Ecto neural progenitor cell (in vitro differentiated cells): ENCODE data around the gene PIP5K1C.

Source experiments
- DNase-seq: peaks from one replicate; pipeline ENCODE4 v3.0.0-alpha.2; 2018; ENCODE audit warnings: low spot score

The PIP5K1C gene

DNA sequence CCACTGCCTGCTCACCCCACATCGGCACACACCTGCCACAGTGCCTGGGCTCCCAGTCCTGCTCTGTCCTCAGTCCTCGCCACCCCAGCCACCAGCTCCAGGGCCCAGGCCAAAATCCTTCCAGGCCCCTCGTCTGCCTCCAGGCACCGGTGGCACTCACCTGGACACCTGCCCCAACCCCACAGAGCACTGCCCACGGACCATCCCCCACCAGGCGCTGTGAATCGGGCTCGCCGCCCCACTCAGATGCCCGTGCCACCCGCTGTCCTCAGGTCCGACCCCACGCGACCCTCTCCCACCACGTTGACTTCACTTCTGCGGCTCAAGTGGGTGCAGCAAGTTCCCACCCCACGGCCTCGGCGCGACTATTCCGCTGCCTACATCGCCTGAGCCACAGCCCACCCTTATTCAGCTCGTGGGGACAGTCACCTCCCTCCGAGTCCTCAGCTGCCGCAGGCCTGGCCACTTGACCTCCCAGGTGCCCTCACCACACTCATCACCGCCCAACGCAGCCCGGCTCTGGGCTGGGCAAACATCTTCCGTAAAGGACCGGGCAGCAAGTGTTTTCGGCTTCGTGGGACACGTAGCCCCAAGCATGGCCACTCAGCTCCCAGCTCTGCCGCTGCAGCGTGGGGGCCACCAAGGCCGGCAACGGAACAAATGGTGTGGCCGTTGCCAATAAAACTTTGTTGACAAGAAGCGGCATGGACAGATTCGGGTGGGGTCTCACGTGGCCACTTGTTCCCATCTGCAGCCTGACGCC, 5.7 kb downstream of the PIP5K1C start:
- DNase-seq: no peak

DNA sequence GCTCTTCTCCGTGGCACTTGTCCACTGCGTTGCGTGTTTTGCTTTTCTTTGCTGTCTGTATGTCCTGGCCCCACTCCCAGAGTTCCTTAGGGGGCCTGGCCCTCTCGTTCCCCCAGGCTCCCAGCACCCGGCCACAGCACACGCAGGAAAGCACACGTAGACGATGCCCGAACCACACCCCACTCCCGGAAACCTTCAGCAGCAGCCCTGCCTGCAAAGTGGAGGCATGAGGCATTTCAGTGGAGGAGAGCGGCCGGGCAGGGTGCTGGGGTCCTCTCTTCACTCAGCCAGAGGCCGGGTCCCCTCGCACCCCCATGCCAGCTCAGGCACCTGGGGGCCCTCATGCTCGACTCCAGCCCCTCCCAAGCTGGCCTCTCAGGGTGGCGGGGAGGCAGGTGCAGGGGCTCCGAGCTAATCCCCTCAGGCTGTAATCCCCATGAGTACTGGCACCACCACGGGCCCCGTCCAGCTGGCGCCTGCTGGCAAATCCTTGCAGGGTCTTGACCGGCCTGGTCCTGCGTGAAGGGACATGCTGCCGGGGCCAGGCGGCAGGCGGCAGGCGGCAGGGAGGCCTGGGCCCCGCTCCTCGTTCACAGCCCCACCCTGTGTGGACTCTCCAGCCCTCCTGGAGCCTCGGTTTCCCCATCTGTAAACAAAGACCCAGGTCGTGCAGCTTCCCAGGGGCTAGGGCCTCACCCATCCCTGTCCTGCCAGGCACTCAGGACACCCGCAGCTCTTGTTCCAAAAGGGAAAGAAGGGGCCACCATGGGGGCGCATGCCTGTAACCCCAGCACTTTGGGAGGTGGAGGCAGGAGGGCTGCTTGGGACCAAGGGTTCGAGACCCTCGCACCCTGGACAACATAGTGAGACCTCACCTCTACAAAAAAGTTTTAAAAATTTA, 7.0 kb downstream of the PIP5K1C start:
- no peak for DNase-seq

DNA sequence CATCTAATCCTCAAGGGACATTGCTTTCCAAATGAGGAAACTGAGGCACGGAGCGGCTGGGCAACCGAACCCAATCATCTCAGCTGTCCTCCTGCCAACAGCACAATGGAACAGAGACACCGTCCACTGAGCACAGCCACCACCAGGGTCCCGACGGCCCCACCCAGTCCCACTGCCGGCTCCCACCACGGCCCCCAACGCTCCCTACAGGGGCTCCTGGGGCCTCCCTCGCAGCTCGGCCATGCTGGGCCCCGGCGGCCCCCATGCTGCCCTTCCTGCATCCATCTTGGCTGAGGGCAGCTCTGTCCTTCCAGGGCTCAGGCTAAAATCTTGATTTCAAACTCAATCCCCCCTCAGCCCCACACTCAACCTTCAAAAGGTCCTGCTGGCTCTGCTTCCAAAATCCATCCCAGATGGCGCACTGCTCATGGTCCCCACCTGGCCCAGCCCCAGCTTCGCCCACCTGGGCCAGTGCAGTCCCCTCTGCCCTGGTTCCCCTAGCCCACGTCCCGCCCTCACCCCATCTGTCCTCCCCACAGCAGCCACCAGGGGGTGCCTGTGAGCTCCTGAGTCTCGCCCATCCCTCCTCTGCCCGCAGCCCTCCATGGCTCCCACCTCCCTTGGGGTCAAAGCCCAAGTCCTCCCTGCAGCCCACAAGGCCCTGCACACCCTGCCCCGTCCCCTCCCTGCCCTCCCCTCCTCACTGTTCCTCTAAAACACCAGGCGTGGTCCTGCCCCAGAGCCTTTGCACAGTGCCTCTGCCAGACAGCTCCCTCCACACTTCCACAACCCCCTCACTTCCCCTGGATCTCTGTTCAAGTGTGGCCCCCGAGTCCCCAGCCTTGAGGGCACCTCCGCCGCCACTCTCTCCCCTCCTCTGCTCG, 7.9 kb downstream of the PIP5K1C start:
- no peak for DNase-seq

DNA sequence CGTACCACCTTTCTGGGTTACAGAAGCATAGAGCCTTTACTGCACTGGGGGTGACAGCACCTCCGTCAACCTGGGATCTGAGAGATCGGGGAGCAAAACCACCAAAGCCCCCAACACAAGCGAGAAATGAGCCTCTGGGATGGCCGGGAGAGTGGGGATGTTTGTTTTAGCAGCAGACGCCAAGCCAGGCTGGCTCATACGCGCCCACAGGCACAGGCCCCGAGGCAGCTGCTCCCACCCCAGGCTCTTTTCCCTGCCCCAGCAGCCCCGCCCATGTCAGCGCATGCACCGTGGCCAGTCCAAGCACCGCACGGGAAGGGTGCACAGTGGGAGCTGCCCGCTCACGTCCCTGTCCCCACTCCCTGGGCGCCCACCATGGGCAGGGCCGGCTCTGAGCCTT, 8.5 kb downstream of the PIP5K1C start:
- DNase-seq: no peak

DNA sequence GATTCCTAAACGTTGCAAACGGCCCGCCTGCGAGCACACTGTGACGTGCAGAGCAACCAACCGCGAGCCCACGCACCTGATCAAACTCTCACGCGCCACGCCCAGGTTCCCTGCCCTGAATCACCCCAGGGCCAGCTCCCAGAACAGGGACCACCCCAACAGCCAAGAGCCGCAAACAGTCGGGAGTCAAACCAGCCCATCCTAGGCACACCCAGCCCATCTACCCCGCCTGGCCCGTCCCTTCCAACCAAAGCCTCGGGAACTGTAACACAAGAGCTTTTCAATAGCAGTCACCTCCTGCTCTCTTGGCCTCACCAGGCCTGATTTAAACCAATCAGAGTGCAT, 8.9 kb downstream of the PIP5K1C start:
- DNase-seq: no peak

DNA sequence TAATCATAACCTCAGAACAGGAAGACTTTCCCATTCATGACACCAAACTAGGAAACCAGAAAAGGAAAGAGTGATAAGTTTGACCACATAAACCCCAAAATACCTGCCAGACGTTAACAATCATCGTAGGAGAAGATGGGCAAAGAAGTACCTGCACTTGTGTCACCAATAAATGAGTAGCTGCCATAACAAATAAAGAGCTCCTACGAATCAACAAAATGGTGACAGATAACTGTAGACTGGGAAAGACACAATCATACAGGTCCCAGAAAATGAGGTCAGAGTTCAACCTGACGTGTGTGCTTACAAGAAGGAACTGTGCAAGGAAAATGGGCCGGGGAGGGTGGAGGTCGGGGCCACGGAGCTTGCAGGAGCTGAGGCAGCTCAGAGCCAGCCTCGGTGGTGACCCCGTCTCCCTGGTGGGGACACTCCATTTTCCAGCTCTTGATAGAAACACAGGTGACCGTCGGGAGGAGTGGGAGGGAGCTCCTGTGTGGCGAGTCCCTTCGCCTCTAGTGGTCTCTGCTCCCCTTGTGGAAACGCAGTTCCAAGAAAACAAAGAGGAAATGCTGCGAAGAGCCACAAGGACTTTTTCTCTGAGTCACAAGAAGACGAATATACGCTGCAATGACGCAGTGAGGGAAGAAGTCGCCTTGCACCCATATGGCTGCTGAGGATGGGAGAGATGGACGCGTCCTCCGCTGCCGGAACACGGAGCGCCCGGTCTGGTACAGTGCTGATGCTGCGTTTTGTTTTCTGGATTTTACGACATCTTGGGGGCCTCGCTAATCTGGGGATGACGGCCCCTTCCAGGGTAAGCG, 9.5 kb downstream of the PIP5K1C start:
- no peak for DNase-seq

DNA sequence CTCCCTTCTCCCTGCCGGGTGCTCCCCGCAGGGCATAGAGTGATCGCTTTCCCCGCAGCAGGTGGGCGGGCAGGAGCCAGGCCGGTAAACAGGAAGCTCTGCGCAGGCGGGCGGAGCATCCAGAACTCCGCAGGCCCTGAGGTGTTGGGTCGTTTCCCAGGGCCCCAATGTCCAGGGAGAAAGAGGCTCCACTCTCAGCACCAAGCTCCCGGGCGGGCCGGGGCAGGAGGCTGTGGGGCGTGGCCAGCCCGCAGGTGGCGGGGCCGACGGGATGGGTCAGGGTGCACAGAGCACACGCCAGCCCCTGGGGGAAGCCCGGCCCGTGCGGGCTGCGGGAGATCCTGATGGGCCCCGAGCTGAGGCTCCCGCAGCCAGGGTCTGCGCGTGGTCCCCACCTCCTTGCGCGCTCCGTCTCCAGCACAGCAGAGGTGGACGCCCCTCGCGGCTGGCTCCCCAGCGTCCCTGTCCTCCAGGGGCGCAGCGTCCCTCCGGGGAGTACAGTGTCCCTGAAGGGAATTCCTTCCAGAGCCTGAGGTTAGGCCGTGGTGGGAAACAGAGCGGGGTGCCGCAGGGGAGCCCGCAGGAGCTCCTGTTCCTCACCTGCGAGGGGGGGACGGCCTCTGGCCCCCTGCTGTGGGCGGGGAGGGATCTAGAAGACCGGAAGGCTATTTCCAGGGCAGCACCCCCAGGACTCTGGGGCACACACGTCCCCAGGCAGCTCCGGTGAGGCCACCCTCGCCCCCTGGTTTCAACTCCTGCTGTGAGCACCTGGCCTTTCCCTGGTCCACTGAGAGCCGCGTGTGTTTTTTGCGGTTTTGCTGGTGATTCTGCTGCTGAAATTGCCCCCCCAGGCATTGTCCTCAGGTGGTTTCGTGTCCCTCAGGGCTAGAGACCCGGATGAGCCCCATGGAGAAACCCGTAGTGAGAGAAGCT, 12.2 kb downstream of the PIP5K1C start:
- DNase-seq: peak; percentile 59

DNA sequence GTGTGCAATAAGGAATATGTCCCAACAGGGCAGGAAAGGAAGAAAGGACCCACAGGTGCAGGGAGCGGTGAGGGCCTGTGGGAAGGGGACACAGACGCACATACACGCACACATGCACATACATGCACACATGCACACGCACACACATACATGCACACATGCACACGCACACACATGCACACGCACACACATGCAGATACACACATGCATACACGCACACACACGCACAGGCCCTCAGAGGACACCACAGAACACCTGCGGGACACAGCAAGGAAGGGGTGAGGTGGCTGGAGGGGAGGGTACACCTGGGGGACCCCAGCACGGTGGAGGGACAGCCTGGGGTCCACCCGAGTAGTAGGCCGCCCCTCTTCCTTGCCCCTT, 12.9 kb downstream of the PIP5K1C start:
- DNase-seq: no peak

DNA sequence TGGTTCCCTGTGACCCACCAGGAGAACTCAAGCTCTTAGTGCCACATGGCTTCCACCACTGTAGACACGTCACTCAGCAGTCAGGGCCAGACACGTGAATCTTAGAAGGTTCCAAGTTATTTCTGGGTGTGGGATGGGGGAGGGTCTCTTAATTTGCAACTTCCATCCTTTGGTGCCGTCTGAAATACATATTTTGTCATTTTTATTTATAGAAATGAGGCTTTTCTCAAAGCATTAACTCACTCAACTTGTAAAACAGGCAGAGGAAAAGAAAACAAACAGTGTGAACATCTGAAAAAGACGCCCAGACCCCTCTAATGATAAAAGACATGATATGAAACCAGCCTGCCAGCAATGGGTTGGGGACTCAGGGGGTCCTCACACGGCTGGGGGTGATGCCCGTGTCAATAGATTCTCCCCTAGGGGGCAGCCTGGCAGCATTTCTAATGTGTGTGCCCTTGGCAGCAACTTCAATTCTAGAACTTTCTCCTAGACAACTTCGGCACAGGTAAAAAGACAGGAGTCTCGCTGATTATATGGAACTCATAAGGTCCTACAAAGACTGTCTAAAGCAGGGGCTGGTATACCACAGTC, 15.4 kb downstream of the PIP5K1C start:
- no peak for DNase-seq

DNA sequence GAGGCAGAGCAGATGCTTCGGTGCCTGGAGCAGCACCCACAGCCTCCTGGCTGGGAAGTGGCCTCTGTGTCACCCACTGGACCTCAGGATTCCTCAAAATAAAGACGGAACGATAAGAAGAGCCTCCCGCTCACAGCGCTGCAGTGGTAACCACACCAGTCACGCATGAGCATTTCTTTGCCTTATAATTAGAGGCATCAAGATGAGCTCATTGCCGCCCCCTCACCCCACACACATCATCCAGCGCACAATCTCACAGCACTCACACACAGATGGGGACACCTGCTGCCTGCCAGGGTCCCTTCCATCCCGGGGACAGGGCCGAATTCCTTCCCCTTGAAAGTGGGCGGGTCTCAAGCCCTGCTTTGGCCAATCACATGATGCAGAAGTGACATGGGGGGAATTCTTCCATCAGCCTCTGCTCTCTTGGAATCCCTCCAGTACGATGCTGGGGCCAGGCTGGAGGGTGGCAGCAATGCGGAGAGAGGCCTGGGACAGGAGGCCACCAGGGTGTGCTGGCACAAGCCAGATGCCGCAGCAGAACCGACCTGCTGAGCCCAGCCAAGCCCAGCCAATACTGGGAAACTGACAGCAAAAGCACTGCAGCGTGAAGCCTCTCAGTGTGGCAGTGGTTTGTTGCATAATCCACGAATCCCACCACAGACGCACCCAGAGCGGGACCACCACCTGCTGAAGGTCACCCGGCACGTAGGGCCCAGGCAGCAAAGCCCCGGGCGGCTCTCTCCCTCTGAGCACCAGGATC, 16.0 kb downstream of the PIP5K1C start:
- no peak for DNase-seq

DNA sequence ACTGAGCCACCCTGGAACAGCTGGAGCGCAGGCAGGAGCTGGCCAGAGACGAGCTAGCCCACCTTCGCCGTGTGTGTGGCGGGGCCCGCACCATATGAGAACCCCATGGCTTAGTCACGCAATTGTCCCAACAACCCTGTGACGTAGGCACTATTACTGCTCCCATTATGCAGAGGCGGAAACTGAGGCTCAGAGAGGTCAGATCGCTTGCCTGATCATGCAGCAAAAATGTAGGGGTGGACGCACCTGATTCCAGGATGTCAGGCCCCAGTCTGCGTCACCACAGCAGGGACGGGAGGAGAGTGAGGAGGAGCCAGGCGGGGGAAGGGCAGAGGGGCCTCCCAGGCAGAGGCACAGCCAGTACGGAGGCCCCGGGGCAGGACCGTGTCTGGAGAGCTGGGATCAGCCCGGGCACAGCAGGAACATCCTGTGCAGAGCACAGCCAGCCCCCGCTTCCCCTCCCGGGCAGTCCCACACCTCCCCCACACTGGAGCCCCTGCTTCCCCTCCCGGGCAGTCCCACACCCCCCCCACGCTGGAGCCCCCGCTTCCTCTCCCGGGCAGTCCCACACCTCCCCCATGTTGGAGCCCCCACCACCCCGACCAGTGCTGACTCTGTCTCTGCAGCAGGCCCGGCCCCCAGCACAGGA, 16.7 kb downstream of the PIP5K1C start:
- no peak for DNase-seq

DNA sequence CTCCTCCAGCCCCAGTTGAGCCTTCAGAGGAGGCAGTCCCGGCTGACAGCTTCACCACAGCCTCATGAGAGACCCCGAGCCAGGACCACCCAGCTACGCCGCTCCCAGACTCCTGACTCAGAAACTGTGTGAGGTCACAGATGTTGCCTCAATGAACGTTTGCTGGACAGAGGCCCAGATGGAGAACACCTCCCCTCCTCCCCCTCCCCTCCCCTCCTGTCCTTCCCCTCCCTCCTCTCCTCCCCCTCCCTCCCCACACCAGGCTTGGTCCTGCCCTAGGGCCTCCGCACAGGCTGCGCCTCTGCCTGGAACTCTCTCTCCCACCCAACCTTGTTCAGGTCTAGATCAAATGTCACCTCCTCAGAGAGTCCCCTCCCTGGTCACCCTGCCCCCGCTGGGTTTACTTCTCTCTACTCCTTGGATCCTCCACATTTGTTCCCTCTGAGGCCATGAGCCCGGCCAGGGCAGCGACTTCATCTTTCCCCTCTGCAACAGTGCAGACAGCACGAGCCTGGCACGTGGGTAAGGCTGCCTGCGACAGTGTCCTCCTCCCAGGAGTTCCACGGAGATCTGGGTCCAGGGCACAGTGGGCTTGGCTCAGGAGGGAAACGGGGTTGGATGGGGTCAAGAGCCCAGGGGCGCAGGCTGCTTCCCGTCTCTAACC, 17.4 kb downstream of the PIP5K1C start:
- no peak for DNase-seq

DNA sequence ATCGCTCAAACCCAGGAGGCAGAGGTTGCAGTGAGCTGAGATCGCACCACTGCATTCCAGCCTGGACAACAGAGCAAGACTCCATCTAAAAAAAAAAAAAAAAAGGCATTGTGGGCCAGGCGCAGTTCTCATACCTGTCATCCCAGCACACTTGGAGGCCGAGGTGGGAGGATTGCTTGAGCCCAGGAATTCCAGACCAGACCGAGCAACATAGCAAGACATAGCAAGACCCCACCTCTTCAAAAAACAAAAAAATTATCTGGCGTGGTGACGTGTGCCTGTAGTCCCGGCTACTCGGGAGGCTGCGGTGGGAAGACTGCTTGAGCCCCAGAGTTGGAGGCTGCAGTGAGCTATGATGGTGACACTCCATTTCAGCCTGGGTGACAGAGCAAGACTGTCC, 18.0 kb downstream of the PIP5K1C start:
- no peak for DNase-seq

DNA sequence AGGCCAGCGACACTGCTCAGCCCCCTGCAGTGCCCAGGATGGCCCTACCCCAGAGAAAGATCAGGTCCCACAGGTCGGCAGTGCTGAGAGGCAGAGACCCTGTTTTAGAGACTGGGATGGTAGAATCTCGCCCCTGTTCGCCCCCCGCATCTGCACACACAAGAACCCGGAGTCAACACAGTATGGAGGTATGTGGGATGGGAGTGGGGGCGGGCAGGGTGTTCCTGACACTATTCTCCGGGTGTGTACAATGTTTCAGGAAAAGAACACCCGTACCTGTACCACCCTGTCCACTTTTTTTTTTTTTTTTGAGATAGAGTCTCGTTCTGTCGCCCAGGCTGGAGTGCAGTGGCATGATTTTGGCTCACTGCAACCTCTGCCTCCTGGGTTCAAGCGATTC, 19.3 kb downstream of the PIP5K1C start:
- DNase-seq: no peak

DNA sequence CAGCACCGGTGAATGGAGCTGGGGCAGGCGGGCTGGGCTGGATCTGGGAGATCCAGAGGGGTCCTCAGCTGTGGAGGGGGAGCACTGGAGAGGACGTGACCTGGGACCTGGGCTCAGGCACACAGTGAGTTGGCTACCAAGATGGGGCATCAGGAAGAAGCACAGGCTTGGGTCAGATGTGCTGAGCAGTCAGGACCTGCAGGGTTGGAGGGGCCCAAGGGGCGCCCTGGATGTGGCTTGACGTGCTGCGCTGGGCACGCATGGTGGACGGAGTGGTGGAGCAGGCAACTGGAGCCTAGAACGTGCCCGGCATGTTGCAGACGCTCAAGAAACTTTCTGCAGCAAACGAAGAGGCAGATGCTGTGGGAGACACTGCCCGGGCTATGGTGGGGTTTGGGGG, 20.7 kb downstream of the PIP5K1C start:
- DNase-seq: no peak

DNA sequence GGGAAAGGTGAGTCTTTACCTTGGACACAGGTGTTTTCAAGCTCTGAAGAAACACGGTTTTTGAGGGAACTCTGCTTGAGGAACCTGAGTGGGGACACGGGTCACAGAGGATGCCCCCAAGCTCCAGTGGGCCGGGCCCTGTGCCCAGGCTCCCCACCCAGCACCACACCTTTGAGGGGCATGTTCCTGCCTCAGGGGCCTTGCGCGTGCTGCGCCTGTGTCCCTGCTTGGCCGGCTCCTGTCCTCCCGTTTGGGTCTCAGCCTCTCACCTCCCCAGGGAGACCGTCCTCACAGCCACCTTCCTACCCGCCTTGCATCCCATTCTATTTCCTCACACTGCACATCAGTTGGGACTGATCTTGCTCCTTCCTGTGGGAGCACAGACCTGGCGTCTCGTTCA, 21.1 kb downstream of the PIP5K1C start:
- DNase-seq: no peak

DNA sequence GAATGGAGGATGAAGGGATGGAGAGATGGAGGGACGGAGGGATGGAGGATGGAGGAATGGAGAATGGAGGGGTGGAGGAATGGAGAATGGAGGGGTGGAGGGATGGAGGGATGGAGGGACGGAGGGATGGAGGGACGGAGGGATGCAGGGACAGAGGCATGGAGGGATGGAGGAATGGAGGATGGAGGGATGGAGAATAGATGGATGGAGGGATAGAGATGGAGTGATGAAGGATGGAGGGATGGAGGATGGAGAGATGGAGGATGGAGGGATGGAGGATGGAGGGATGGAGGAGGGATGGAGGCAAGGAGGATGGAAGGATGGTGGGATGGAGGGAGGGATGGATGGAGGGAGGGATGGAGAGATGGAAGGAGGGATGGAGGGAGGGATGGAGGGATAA, 22.1 kb downstream of the PIP5K1C start:
- DNase-seq: no peak
